PC-3 (cell line): ENCODE results near the gene FGF23. TPM values are rescaled to one million over a fixed set of nuclear protein-coding genes. Genes with fewer than 3 reads are reported as not detected.

ENCODE experiments used
- ATAC-seq: fragments of 200-7000 bp; cut with Tn5 transposase; 2 replicates; pipeline ENCODE4 v1.9.1; 2020; ENCODE audit warnings: mild to moderate bottlenecking, moderate library complexity
- BruUV-seq: library from RNA; stranded (reverse); fragments of 400-500 nt; replicated peaks from 2 replicates; lab custom pipeline; 2021; lab: Mats Ljungman, UMichigan
- CTCF ChIA-PET: fragments of 300-600 bp; sonication (Branson Sonifier 250); formaldehyde crosslinking; loops from one replicate; lab custom pipeline; 2022; ENCODE audit warnings: antibody characterized with exemption; lab: Charles Lee
- POLR2A ChIA-PET: fragments of 300-600 bp; sonication (Branson Sonifier 250); formaldehyde crosslinking; loops from one replicate; lab custom pipeline; 2022; ENCODE audit warnings: antibody characterized with exemption; ENCODE audit not compliant: unreplicated experiment; lab: Charles Lee
- DNase-seq: peaks from one replicate; pipeline ENCODE4 v3.0.0-alpha.2; 2015
- H2AFZ ChIP-seq: fragments of 300-600 bp; sonication (generic); 2 replicates; pipeline ENCODE4 v1.6.0; 2016; ENCODE audit warnings: antibody characterized with exemption, low read length
- H3F3A ChIP-seq: fragments of 300-600 bp; sonication (generic); one replicate; pipeline ENCODE4 v1.6.0; 2017; ENCODE audit warnings: antibody characterized with exemption, low read length, control low read depth, mild to moderate bottlenecking; ENCODE audit not compliant: unreplicated experiment
- H3K27ac ChIP-seq: fragments of 300-600 bp; sonication (generic); 2 replicates; pipeline ENCODE4 v1.5.1; 2016; ENCODE audit warnings: mild to moderate bottlenecking, low read length
- H3K27me3 ChIP-seq: fragments of 300-600 bp; sonication (generic); 2 replicates; pipeline ENCODE4 v1.6.1; 2016; ENCODE audit warnings: low read length, mixed read lengths
- H3K36me3 ChIP-seq: fragments of 300-600 bp; sonication (generic); 2 replicates; pipeline ENCODE4 v1.6.1; 2016; ENCODE audit warnings: low read depth, mixed run types, low read length, mixed read lengths
- H3K4me1 ChIP-seq: fragments of 300-600 bp; sonication (generic); 2 replicates; pipeline ENCODE4 v1.5.1; 2016; ENCODE audit warnings: low read length; ENCODE audit not compliant: insufficient read depth
- H3K4me2 ChIP-seq: fragments of 300-600 bp; sonication (generic); 2 replicates; pipeline ENCODE4 v1.6.0; 2016; ENCODE audit warnings: low read length
- H3K4me3 ChIP-seq: fragments of 300-600 bp; sonication (generic); 2 replicates; pipeline ENCODE4 v1.5.1; 2016; ENCODE audit warnings: mild to moderate bottlenecking, low read length, mixed read lengths
- H3K79me2 ChIP-seq: fragments of 300-600 bp; sonication (generic); 2 replicates; pipeline ENCODE4 v1.6.1; 2017; ENCODE audit warnings: low read length, mixed read lengths
- H3K9ac ChIP-seq: fragments of 300-600 bp; sonication (generic); 2 replicates; pipeline ENCODE4 v1.6.0; 2016; ENCODE audit warnings: mild to moderate bottlenecking, low read length
- H3K9me2 ChIP-seq: fragments of 300-600 bp; sonication (generic); replicated peaks from 2 replicates; pipeline ENCODE4 v1.6.1; 2016; ENCODE audit warnings: mixed run types, low read length, mixed read lengths
- H3K9me3 ChIP-seq: fragments of 300-600 bp; sonication (generic); 2 replicates; pipeline ENCODE4 v1.6.1; 2016; ENCODE audit warnings: low read length, mixed read lengths
- H4K20me1 ChIP-seq: fragments of 300-600 bp; sonication (generic); 2 replicates; pipeline ENCODE4 v1.6.1; 2016; ENCODE audit warnings: low read length, mixed read lengths
- EZH2 ChIP-seq: fragments of 300-600 bp; sonication (generic); IDR thresholded peaks from one replicate; pipeline ENCODE4 v1.6.1; 2017; ENCODE audit warnings: antibody characterized with exemption, mild to moderate bottlenecking, low read length; ENCODE audit not compliant: unreplicated experiment
- EZH2phosphoT487 ChIP-seq: fragments of 300-600 bp; sonication (generic); IDR thresholded peaks from 2 replicates; pipeline ENCODE4 v1.6.1; 2018; ENCODE audit warnings: mild to moderate bottlenecking, antibody characterized with exemption, low read length, borderline replicate concordance
- intact Hi-C: fragments of 100-400 bp; cut with micrococcal nuclease; formaldehyde crosslinking; loops from 2 replicates; pipeline ENCODE4 v1.9.0; 2023
- total RNA-seq: library from RNA; depleted of rRNA; stranded (reverse); fragments of >200 nt; gene quantifications from 2 replicates; pipeline ENCODE4 v1.2.3, GENCODE V29; 2014
- TF ChIP-seq, protein P1 (sequence below): fragments of 300-600 bp; sonication (generic); conservative IDR thresholded peaks from 2 replicates; pipeline ENCODE4 v1.5.1; 2017; ENCODE audit warnings: antibody characterized with exemption, low read depth, mild to moderate bottlenecking, low read length

Gene FGF23
- total RNA-seq, 1 experiment from 2014 or later = not detected

DNA sequence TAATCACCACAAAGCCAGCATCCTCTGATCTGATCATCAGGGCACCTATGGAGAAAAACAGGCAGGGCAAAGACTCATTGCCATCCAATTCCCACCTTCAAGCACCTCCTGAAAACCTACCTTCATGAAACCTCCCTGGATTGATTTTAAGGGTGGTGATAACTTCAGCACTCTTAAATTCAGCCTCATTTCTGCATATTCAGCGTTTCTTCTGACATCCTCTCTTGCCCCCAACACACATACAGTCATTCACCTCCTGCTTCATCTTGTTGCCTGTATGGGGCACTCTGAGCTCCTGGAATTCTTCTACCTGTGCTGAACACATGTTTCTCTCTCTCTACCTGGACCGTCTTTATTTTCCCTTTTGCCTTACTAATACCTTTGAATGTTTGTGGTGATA is 6.9 kb downstream of the FGF23 start:
- Histone ChIP-seq H3K27ac (no peak overlapping the region), H3K27me3 (peaks cover 56% of the 10 kb centered on the region), H3K9ac (no peak overlapping the region), H3K9me2 (no peaks in the 10 kb centered on the region), H3F3A (no peaks in the 10 kb centered on the region), H3K36me3 (no peaks in the 10 kb centered on the region), H3K4me2 (no peak overlapping the region), H3K4me1 (no peaks in the 10 kb centered on the region), H3K9me3 (no peaks in the 10 kb centered on the region), H4K20me1 (no peaks in the 10 kb centered on the region), H3K4me3 (no peak overlapping the region), H2AFZ (no peak overlapping the region), H3K79me2 (no peaks in the 10 kb centered on the region)
- intact Hi-C loops = no loop called here
- BruUV-seq = no TSS peak
- DNase-seq (no peak), ATAC-seq (no peak)
- POLR2A ChIA-PET = no interaction called here
- TF ChIP-seq EZH2 (no peak), EZH2phosphoT487 (no peak)
- TF ChIP-seq, protein P1, sequence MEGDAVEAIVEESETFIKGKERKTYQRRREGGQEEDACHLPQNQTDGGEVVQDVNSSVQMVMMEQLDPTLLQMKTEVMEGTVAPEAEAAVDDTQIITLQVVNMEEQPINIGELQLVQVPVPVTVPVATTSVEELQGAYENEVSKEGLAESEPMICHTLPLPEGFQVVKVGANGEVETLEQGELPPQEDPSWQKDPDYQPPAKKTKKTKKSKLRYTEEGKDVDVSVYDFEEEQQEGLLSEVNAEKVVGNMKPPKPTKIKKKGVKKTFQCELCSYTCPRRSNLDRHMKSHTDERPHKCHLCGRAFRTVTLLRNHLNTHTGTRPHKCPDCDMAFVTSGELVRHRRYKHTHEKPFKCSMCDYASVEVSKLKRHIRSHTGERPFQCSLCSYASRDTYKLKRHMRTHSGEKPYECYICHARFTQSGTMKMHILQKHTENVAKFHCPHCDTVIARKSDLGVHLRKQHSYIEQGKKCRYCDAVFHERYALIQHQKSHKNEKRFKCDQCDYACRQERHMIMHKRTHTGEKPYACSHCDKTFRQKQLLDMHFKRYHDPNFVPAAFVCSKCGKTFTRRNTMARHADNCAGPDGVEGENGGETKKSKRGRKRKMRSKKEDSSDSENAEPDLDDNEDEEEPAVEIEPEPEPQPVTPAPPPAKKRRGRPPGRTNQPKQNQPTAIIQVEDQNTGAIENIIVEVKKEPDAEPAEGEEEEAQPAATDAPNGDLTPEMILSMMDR = no peak
- CTCF ChIA-PET = no interaction called here

DNA sequence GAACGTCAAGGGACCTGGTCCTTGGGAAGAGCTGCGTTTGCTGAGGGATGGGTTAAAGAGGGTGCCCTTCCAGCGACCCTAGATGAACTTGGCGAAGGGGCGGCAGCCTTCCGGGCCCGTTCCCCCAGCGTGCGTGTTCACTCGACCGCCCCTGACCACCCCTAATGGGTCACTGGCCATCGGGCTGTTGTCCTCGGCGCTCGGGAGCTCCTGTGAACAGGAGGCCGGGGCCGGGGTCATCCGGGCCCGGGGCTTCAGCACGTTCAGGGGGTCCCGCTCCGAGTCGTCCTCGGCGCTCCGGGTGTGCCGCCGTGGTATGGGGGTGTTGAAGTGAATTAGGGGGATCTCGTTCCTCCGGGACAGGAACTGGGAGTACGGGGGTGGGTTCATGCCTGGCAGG is 9.2 kb downstream of the FGF23 start:
- H3K36me3 ChIP-seq = no peaks in the 10 kb centered on the region
- no peak overlapping the region for H3K27ac ChIP-seq
- POLR2A ChIA-PET = no interaction called here
- no peaks in the 10 kb centered on the region for H3K9me2 ChIP-seq
- no peaks in the 10 kb centered on the region for H3K79me2 ChIP-seq
- TF ChIP-seq, protein P1 = no peak
- no peak overlapping the region for H3K4me3 ChIP-seq
- H3K9me3 ChIP-seq = no peaks in the 10 kb centered on the region
- intact Hi-C loops = no loop called here
- DNase-seq (no peak), ATAC-seq (no peak)
- H3K9ac ChIP-seq = no peak overlapping the region
- H2AFZ ChIP-seq = no peak overlapping the region
- no peak overlapping the region for H3K4me2 ChIP-seq
- no peaks in the 10 kb centered on the region for H4K20me1 ChIP-seq
- H3K4me1 ChIP-seq = no peaks in the 10 kb centered on the region
- H3F3A ChIP-seq = no peaks in the 10 kb centered on the region
- CTCF ChIA-PET = no interaction called here
- no TSS peak for BruUV-seq
- peaks cover 50% of the 10 kb centered on the region for H3K27me3 ChIP-seq

GRCh38 chr12:4369548-4369947 is 10.0 kb downstream of the FGF23 start:
- H3K79me2 ChIP-seq = no peaks in the 10 kb centered on the region
- H3K27me3 ChIP-seq = peaks cover 45% of the 10 kb centered on the region
- no peak for TF ChIP-seq EZH2phosphoT487
- no peak for TF ChIP-seq EZH2
- TF ChIP-seq, protein P1 = no peak
- H2AFZ ChIP-seq = no peak overlapping the region
- H3K36me3 ChIP-seq = no peaks in the 10 kb centered on the region
- POLR2A ChIA-PET = no interaction called here
- CTCF ChIA-PET = no interaction called here
- H3K27ac ChIP-seq = no peak overlapping the region
- H3K9ac ChIP-seq = no peak overlapping the region
- no TSS peak for BruUV-seq
- intact Hi-C loops = no loop called here
- H3K9me2 ChIP-seq = no peaks in the 10 kb centered on the region
- H3K4me3 ChIP-seq = no peak overlapping the region
- H3K4me2 ChIP-seq = no peak overlapping the region
- DNase-seq (no peak), ATAC-seq (no peak)
- no peaks in the 10 kb centered on the region for H3K4me1 ChIP-seq
- no peaks in the 10 kb centered on the region for H4K20me1 ChIP-seq
- no peaks in the 10 kb centered on the region for H3F3A ChIP-seq
- H3K9me3 ChIP-seq = no peaks in the 10 kb centered on the region
